Measurements from ENCODE around the gene ZNF469. TPM values are rescaled to one million over a fixed set of nuclear protein-coding genes. Genes with fewer than 3 reads are reported as not detected.

Gene ZNF469
- total and polyA plus RNA-seq, 2 donors (not counting 3 experiments of a cell fraction or from before 2014, with no cell fraction given), result 0.90 to 5.7 TPM

DNA sequence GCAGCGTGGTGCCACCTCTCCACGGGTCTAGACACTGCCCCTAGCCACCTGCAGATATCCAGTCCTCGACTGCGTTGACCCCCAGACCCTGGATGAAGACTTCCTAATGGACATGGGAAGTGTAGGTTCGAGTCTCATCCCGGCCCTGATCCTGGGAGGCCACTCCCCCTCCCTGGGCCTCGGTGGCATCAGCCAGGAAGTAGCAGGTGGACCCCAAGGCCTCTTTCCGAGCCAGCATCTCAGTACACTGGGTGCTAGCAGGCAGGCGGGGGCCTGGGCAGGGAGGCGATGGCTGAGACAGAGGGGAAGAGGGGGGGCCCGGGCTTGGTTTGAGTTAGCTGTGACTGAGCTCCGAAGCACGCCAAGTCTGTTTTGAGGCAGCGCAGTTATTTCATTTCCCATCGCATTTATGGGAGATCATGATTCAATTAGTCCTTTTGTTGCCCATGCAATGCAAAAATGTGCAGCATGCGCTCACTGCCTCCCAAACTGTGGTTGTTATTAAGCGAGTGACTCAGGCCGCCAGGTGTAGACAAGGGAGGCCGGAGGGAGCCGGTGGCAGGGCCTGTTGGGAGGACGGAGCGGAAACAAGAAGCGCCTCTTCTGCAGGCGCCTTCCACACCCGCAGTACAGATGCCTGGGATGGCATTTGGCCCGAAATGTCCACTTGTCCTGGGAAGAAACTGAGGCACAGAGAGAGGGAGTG lies 25.3 kb upstream of the ZNF469 start:
- Histone ChIP-seq H3K4me2 (ENCODE audit: insufficient read depth, low read length) (no peak overlapping the region), H3K27ac (ENCODE audit: insufficient read depth, low read depth, low read length) (no peak overlapping the region), H3K27me3 (ENCODE audit: control insufficient read depth in 2 of 2, insufficient read depth in 2 of 2, low read length in 2 of 2) (peaks cover 5 to 8% of the 10 kb centered on the region in 2 experiments), H4K20me1 (replicated peaks; ENCODE audit: control insufficient read depth, extremely low read depth, insufficient read depth, low read length) (no peaks in the 10 kb centered on the region), H3K4me1 (ENCODE audit: control insufficient read depth, extremely low read depth, insufficient read depth, low read length) (no peaks in the 10 kb centered on the region), H3K36me3 (ENCODE audit: control insufficient read depth in 2 of 2, extremely low read depth in 1 of 2, insufficient read depth in 2 of 2, low read length in 2 of 2) (no peaks in the 10 kb centered on the region), H2AFZ (ENCODE audit: low read depth, low read length) (no peak overlapping the region), H3K4me3 (replicated peaks in 1 of 3; ENCODE audit: insufficient read depth in 1 of 3, low read depth in 1 of 3, low read length in 3 of 3) (no peak overlapping the region), H3K79me2 (ENCODE audit: control insufficient read depth, insufficient read depth, low read length) (no peaks in the 10 kb centered on the region), H3K9me1 (replicated peaks; ENCODE audit: control insufficient read depth, extremely low read depth, insufficient read depth, low read length) (no peaks in the 10 kb centered on the region), H3K9me3 (replicated peaks; ENCODE audit: control insufficient read depth, insufficient read depth, low read length) (no peaks in the 10 kb centered on the region), H3K9ac (replicated peaks; ENCODE audit: extremely low read depth, insufficient read depth, low read length) (no peak overlapping the region)
- dilution Hi-C loops (cut with MboI; ENCODE audit: extremely low pct_ligation_motif_present, low sequenced_read_pairs), result no loop called here
- ChIA-PET POLR2A (interaction anchor here (0.5 kb wide), 1 partner anchor 58 kb away, joined by 4 read pairs; no protein-coding TSS in a partner anchor), CTCF (no interaction called here)
- DNase-seq (ENCODE audit: low read depth, low spot score) (no peak), FAIRE-seq (no peak)
- TF ChIP-seq GATA2 (IDR thresholded peaks at IDR 0.05; ENCODE audit: insufficient read depth, insufficient read length, low read depth, low read length) (no peak), MYC (IDR thresholded peaks at IDR 0.05; ENCODE audit: low read depth, low read length) (no peak), EZH2 (IDR thresholded peaks at IDR 0.05; ENCODE audit: borderline replicate concordance, low read depth, low read length, severe bottlenecking) (no peak), CTCF (IDR thresholded peaks at IDR 0.05; ENCODE audit: extremely low read depth in 1 of 2, insufficient read depth in 1 of 2, low read depth in 1 of 2, low read length in 2 of 2) (no peak), POLR2AphosphoS5 (IDR thresholded peaks at IDR 0.05; ENCODE audit: insufficient read depth, low read depth, low read length) (no peak), JUN (IDR thresholded peaks at IDR 0.05; ENCODE audit: borderline replicate concordance, insufficient read depth, insufficient read length, low read depth) (no peak), FOS (IDR thresholded peaks at IDR 0.05; ENCODE audit: borderline replicate concordance, insufficient read depth, low read length) (no peak), POLR2A (IDR thresholded peaks at IDR 0.05; ENCODE audit: low read depth, low read length) (no peak), MAX (IDR thresholded peaks at IDR 0.05; ENCODE audit: insufficient read depth, insufficient read length) (no peak)
- no TSS peak for BruUV-seq (replicated peaks)
- intact Hi-C loops (cut with micrococcal nuclease), result no loop called here
